Fibroblast of skin of right biceps (primary cell): ENCODE results near the gene EML4.
"Not testable (repeated sequence)": the region's sequence is repeated elsewhere in the genome, so short reads cannot be mapped to it uniquely, and the experiment has no call there.

ENCODE experiments used
- DNase-seq: peaks from one replicate; pipeline ENCODE4 v3.0.0-alpha.2; 2013

EML4 gene

DNA sequence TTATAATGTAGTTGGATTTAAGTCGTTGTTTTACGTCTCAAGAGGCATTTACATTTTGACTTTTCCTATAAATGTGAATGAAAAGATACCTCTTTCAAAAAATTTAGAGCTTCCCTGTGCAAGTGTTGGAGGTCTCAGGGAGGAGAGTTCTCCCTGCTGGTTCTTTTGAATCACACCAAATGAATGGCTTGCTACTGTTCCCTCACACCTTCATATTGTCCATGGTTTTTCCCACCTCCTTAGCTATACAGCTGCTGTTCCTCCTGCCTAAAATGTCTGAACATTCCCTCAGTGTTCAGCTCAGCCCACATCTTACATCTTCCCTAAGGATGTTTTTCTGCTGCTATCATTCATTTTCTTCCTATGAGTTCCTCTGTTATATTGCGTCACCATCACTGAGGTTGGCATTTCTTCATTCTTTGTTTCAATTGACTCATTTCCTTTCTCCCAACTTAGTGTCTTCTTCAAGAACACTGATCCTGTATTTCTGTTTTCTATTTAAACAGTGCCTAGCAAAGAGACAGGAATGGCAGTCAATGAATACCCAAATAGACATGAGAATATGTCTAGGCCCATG, 145.8 kb downstream of the EML4 start:
- peak; percentile 94 for DNase-seq

DNA sequence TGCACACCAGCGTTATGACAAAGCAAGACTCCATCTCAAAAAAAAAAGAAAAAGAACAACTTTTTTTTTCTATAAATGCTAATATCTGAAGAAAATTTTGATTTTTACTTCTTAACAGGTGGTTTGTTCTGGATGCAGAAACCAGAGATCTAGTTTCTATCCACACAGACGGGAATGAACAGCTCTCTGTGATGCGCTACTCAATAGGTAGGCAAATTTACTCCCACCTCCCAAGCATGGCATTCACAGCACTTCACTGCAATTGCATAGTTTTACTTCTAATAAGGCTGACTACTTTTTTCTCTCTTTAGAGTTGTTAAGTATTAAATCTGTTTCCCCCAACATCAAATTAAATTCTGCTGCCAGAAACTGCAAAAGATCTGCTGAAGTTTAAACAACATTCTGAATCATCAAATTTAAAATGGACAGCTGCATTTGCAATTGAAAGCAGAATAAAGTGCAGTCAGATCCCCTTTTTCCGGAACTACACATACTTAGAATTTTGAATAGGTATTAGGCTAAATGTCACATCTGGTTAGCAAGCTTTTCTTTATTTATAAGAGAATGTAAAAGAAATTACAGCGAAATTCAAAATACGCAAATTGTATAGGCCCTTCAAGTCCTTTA, 146.8 kb downstream of the EML4 start:
- no peak for DNase-seq

DNA sequence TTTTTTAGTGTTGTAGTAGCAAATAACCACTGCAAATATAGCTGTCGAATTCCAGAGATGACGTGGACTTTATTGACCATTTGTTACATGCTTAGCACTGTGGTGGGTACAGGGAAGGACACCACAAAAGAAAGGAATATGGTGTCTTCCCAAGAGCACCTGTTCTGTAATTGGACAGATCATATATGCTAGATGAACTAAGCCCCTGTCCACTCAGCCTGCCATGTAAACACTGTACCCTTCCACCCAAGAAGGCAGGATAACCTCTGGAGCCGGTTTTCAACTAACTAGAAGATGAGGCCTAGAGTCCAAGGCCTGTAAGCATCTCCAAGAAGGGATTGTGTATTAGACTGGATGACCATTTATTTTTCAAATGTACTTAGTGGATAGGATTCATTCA, 147.8 kb downstream of the EML4 start:
- DNase-seq, result no peak

DNA sequence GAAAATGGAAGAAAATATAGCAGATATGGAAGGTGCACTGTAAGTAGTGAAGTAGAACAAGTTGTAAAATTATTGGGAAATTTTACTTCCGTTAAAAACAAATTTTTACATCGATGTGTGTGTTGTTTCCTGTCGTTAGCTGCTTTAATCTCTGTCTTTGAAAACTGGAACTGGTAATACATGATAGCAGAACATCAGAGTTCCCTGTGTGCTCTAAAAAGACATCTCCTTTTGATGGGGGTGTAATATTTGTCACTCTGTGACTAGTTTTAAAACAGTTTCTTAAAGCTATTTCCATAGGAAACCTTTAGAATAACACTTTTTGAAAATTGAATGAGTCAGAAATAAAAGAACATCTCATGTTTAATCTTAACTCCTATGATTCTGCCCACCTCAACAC, 148.3 kb downstream of the EML4 start:
- no peak for DNase-seq

DNA sequence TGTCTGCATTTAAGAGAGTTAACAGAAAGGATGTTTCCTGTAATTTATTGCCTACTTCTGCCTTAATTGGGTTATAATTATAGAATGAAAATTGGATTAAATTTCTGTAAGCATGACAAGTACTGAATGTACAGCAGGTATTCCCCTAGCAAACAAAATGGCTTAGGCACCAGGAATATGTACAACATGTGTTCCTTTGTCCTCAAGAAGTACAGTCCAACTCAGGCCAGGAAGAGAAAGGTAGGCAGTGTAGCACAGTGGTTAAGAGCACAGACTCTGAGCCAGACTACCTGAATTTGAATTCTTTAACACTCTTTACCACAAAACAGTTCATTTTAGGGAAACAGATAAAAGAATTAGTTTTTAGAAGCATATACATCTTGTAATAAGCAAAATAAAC, 148.8 kb downstream of the EML4 start:
- no peak for DNase-seq

DNA sequence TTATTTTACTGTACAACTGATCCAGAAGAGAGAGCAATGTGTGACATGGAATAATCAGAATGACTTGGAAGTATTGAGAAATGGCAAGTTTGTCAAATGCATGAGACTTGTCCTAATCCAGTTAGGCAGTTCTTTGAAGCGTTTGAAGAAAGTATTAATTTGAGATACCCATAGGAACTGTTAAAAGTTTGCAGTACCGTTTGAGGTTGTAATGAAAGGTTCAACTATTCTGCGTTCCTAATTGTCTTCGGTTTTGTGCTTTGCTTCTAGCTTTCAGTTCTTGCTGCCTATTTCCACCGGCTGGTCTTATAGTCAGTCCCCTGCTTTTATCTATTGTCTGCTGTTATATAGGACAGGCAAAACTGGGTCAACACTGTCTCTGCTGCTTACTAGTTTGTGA, 150.1 kb downstream of the EML4 start:
- no peak for DNase-seq

DNA sequence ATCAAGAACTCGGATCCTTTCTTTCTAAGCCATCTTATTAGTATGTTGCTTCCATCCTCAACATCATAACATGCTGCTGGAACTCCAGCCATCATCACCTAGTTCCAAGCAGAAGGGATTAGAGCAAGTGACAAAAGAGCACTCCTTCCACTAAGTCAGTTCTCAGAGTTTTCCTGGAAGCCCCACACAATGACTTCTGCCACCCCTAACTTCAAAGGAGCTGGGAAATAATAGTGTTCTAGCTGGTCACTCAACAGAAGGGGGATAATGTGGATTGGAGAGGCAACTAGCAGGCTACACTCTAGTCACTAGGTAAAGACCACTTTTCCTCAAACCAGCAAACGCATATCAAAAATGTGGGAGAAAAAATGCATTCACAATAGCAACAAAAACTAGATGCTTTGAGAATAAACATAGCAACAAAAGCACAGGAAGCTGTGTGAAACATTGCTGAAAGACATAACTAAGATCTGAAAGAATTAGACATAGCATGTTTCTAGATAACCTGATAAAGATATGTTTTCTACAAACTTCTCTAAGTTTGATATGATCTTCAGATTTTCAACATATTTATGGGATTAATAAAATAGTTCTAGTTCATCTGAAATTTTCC, 152.4 kb downstream of the EML4 start:
- no peak for DNase-seq

DNA sequence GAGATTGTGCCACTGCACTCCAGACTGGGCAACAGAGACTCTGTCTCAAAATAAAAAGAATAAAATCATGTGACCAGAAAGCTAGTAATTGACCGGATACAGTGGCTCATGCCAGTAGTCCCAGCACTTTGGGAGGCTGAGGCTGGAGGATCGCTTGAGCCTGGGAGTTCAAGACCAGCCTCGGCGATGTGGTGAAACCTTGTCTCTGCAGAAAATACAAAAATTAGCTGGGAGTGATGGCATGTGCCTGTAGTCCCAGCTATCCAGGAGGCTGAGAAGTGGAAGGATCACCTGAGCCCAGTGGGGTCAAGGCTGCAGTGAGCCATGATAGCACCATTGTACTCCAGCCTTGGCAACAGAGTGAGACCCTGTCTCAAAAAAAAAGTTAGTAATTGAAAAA, 155.1 kb downstream of the EML4 start:
- no peak for DNase-seq

DNA sequence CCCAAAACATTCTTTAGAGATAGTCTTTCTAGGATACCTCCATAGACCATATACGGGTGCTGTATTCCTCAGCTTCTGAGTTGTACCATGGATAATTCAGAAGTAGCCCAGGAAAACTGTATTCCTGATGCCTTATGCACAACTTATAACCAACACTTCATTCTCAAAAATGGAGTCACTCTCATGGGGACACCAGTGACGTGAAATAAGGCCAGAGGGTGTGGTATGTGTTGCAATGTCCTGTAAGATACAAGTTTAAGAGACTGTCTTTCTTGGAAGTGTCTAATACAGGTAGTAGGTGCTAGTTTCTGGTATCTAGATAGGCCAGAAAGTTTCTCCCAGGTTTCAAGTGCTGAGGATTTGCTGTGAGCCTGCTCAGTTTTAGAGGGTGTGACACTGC, 155.8 kb downstream of the EML4 start:
- no peak for DNase-seq

DNA sequence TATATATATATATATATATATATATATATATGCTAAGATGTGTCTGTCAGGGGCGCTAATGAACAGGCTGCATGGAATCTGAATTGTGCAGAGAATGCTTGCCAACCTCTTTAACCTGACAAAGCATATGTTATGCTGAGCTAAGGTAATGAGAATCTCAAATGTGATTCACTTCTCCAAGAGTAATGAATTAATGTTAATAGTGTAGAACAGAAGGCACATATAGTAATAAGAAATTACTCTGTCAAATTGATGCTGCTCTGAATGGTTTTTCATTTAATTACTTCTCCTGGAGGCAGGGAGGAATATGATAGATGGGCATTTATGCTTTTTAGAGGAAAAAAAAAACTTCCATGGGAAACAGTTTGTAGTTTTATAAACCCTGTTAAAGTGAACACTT, 156.5 kb downstream of the EML4 start:
- no peak for DNase-seq

DNA sequence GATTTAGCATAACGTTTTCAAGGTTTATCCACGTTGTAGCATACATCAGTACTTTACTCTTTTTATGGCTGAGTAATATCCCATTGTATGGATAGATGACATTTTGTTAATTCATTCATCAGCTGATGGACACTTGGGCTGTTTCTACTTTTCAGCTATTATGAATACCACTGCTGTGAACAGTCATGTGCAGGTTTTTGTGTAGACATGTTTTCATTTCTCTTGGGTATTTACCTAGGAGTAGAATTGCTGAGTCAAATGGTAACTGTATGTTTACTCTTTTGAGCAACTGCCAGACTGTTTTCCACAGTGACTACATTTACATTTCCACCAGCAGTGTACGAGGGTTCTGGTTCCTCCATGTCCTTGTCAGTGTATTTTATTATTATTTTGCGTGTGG, 158.0 kb downstream of the EML4 start:
- no peak for DNase-seq

DNA sequence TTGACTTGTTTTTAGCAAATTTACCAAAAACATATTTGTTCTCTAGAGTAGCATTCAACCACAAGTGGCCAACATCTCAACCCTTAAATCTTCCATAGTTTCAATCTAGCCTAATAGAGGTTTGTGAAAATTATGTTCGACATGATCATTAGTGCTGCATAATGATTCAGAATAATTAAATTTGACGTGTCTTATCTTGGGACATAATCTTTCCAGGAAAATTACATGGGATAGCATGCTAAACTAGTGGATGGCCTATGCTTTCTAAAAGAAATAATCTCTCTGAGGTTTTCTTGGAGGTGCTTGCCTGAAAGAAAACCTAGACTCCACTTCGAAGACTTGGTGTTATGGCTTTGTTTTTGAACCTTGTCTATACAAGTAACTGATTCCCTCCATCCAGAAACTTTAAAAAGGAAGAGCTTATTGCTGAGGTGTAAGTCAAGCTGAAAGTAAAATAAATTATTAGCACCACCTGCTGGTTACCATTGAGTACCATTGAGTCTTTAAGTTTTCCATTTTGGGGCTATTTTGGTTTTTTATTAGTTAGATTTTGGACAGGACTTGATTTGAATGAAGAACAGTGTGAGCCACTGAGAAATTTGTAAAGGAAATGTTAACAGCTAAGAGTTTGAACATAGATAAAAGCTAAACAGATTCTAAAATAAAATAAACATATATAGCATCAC, 159.1 kb downstream of the EML4 start:
- peak; percentile 31 for DNase-seq

DNA sequence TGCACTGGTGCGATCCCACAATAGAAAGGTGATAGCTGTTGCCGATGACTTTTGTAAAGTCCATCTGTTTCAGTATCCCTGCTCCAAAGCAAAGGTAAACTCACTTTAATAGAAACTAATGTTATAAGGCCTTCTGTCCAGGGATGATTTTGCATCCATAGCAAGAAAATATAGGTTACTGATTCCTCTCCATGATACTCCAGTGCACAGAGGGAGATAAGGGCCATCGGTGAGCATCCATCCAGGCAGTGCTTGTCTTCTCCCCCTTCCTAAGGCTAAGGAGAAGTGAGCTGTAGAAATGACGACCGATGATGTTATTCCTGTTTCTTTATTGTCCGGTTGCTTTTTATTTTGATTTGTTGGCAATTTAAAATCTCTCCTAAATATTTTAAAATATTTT, 159.8 kb downstream of the EML4 start:
- no peak for DNase-seq

DNA sequence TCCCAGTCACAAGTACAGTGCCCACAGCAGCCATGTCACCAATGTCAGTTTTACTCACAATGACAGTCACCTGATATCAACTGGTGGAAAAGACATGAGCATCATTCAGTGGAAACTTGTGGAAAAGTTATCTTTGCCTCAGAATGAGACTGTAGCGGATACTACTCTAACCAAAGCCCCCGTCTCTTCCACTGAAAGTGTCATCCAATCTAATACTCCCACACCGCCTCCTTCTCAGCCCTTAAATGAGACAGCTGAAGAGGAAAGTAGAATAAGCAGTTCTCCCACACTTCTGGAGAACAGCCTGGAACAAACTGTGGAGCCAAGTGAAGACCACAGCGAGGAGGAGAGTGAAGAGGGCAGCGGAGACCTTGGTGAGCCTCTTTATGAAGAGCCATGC, 160.6 kb downstream of the EML4 start:
- no peak for DNase-seq

DNA sequence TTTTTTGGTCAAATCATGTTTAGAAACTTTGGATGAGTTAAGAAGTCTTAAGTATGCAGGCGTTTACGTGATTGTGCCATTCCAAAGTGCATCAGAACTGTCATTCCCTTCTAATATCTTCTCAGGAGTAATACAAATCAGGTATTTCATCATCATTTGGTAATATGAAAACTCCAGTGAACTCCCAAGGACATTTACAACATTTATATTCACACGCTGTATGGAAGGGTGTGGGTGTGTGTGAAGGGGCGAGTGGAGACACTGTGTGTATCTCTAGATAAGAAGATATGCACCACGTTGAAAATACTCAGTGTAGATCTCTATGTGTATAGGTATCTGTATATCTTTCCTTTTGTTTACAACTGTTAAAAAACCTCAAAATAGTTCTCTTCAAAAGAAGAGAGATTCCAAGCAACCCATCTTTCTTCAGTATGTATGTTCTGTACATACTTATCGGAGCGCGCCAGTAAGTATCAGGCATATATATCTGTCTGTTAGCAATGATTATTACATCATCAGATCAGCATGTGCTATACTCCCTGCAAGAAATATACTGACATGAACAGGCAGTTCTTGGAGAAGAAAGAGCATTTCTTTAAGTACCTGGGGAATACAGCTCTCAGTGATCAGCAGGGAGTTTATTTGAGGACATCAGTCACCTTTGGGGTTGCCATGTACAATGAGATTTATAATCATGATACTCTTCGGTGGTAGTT, 162.6 kb downstream of the EML4 start:
- peak; percentile 19 for DNase-seq

DNA sequence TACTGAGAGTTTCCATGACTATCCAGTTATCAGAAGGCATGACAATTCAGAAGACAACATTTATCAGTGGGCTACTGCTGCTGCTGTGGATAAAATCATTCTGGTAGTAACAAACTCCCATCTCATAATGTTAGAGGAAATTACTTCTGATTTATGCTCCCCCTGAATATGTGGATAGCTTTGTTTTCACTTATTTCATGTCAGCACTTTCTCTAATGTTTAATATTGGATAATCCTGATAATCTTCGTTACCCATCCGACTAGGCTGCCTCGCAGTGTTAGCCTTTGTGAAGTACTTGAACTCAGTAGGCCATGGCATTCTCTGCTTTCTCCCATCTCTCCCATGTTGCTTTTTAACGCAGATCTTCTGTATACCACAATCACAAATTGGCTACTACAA, 163.4 kb downstream of the EML4 start:
- DNase-seq, result no peak

DNA sequence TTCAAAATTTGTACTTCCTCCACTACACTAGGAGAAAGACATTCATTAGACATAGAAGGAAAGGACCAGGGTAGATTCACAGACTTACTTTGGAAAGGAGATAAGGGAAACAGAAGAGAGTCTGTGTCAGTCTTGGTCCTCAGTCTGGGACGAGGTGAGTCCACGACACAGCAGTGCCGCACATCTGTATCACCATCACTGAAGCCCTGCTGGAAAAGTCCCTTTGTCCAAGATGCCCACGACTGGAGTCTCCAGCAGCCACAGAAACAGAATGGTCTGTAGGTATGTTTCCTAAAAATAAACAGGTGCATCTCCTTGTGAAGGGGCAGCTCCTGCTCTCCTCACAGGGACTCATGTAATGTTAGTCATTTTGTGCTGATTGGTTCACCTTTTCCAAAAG, 164.4 kb downstream of the EML4 start:
- no peak for DNase-seq

DNA sequence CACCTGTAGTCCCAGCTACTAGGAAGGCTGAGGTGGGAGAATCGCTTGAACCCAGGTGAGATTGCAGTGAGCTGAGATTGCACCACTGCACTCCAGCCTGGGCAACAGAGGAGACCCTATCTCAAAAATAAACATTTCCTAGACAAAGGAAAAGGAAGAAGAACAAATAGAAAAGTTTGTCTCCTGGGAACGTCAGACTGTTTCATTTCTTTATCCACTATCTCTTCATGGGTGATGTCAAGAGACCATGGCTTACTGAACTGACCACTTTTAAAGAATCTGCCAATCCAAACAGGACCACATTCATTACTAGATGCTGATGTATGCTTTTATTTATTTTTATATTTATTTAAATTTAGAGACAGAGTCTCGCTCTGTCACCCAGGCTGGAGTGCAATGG, 165.1 kb downstream of the EML4 start:
- no peak for DNase-seq

DNA sequence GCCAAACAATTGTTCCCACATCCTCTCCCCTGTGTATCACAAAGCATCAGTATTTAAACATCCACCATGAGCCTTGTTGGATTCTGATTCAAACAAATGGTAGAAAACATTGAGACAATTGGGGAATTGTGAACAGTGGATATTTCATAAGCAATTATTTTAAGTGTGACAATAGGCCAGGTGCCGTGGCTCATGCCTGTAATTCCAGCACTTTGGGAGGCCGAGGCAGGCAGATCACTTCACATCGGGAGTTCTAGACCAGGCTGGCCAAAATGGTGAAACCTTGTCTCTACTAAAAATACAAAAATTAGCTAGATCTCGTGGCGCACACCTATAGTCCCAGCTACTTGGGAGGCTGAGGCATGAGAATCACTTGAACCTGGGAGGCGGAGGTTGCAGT, 165.7 kb downstream of the EML4 start:
- DNase-seq, result not testable (repeated sequence)

DNA sequence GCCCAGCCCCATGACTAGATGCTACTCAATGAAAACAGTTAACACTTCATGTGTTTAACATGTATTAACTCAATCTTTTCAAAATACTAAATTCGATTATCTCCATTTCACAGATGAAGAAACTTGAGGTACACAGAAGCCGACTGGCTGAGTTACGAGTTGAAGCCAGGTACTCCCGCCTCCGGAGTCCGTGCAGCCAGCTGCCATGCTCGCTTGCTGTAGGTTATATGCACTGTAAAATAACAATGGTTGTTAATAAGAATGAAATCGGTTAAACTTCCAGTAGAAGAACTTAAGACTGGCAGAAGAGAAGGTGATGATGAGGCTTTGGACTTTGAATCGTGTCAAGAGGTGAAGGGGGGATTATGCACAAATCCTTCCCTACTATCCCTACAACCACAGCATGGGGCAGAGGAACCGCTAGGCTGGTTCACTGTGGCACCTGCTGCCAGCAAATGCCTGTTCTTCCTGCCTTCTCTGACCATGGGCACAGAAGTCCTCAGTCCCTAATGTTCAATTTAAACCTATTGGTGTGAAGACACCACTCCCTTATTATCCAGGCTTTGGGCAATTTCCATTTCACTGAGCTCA, 166.5 kb downstream of the EML4 start:
- DNase-seq, result no peak

DNA sequence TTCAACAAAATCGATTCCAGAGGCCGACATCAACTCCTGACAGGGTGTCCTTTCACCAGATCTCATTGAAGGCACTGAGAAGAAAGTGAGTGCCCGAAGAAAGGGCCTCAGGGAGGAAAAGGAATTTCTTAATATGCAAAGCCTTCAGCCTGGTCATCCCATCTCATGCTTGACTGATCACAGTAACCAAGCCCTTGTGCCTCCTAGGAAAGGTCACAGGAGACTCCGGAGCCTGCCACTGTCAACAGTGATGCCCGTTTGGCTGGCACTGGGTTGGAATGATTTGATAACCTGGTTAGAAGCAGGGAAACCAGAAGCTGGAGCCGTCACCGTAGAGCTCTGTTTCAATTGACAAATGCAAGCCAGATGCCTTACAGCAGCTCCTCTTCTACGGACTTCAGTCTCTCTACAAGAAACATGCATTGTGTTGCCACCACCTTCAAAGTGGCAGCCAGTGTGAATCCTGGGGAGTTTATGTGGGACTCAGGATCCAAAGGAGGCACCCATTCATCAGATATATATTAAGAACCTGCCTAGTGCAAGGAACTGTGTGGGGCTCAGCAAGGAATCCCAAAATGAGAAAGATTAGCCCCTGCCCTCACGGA, 167.3 kb downstream of the EML4 start:
- DNase-seq, result no peak

DNA sequence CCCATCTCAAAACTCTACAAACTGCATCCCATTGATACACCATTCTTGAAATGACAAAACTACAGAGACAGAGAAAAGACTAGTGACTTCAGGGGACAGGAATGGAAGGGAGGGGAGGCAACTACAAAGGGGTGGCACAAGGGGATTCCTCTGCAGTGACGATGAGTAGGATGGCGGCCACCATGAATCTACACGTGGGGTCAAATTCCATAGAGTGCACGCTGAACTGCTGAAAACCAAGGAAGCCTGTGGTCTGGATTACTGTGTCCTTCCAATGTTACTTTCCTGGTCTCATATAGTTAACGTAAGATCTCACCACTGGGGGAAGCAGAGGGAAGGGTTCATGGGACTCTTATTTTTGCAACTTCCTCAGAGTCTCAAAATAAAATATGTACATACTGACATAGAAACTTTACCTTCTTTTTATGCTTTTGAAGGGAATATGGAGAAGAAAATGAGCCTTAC, 168.2 kb downstream of the EML4 start:
- DNase-seq, result peak; percentile 16
